ENCODE results near the gene VIP. TPM values are rescaled to one million over a fixed set of nuclear protein-coding genes. Genes with fewer than 3 reads are reported as not detected.

VIP gene
- polyA plus RNA-seq, 1 of the 3 experiments (the other 2 are of a cell fraction): 2.5 TPM

GRCh38 chr6:152794696-152795095, 44.1 kb downstream of the VIP start:
- no peak overlapping the region for H3K27ac ChIP-seq (ENCODE audit: low read depth in 2 of 2, low read length in 1 of 2)
- H3K9me2 ChIP-seq: no peaks in the 10 kb centered on the region
- H3F3A ChIP-seq (replicated peaks; ENCODE audit: insufficient read depth): no peaks in the 10 kb centered on the region
- no peak overlapping the region for H3K4me2 ChIP-seq
- no peaks in the 10 kb centered on the region for H4K20me1 ChIP-seq (ENCODE audit: insufficient read depth)
- POLR2A ChIA-PET: no interaction called here
- H3K79me2 ChIP-seq (ENCODE audit: insufficient read depth): no peaks in the 10 kb centered on the region
- H3K27me3 ChIP-seq (ENCODE audit: insufficient read depth): no peaks in the 10 kb centered on the region
- no peak overlapping the region for H2AFZ ChIP-seq (ENCODE audit: low read depth)
- TF ChIP-seq FOXM1 (IDR thresholded peaks at IDR 0.05; ENCODE audit: low read depth) (no peak), MXI1 (IDR thresholded peaks at IDR 0.05; ENCODE audit: low read depth, low read length) (no peak), GATA2 (CRISPR knock-in tag; IDR thresholded peaks at IDR 0.05) (no peak), USF2 (IDR thresholded peaks at IDR 0.05; ENCODE audit: borderline replicate concordance, low read depth, low read length) (no peak), SIN3A (IDR thresholded peaks at IDR 0.05; ENCODE audit: borderline replicate concordance, low read depth, low read length) (no peak), FOSL2 (IDR thresholded peaks at IDR 0.05; ENCODE audit: borderline replicate concordance, low read depth) (no peak), IRF3 (IDR thresholded peaks at IDR 0.05; ENCODE audit: low read depth, low read length) (no peak), NFIC (IDR thresholded peaks at IDR 0.05; ENCODE audit: borderline replicate concordance) (no peak), MEF2A (IDR thresholded peaks at IDR 0.05; ENCODE audit: borderline replicate concordance, low read depth) (no peak), TAF1 (IDR thresholded peaks at IDR 0.05; ENCODE audit: borderline replicate concordance, low read depth, low read length) (no peak), JUND (IDR thresholded peaks at IDR 0.05) (no peak), CHD2 (IDR thresholded peaks at IDR 0.05; ENCODE audit: low read length, partially characterized antibody) (no peak), RAD21 (IDR thresholded peaks at IDR 0.05; ENCODE audit: low read length) (no peak), ZBTB33 (IDR thresholded peaks at IDR 0.05; ENCODE audit: borderline replicate concordance, low read depth) (no peak)
- no peaks in the 10 kb centered on the region for H3K36me3 ChIP-seq (replicated peaks in 1 of 2; ENCODE audit: control insufficient read depth in 1 of 2, insufficient read depth in 2 of 2, low read length in 1 of 2)
- no peaks in the 10 kb centered on the region for H3K9me3 ChIP-seq
- no peak overlapping the region for H3K9ac ChIP-seq
- no peak for DNase-seq
- no peaks in the 10 kb centered on the region for H3K4me1 ChIP-seq (ENCODE audit: control insufficient read depth in 1 of 2, insufficient read depth in 2 of 2, low read depth in 1 of 2, low read length in 1 of 2)
- no peak overlapping the region for H3K4me3 ChIP-seq (ENCODE audit: low read depth in 2 of 2, low read length in 1 of 2)
- CTCF ChIA-PET: interaction anchor here (1.2 kb wide), 1 partner anchor 104 kb away, joined by 3 read pairs; no protein-coding TSS in a partner anchor

- Histone ChIP-seq H3K36me3 (replicated peaks in 1 of 2; ENCODE audit: control insufficient read depth in 1 of 2, insufficient read depth in 2 of 2, low read length in 1 of 2) (no peaks in the 10 kb centered on the region), H3K4me1 (ENCODE audit: control insufficient read depth in 1 of 2, insufficient read depth in 2 of 2, low read depth in 1 of 2, low read length in 1 of 2) (no peaks in the 10 kb centered on the region), H4K20me1 (ENCODE audit: insufficient read depth) (no peaks in the 10 kb centered on the region), H3K9me3 (no peaks in the 10 kb centered on the region), H2AFZ (ENCODE audit: low read depth) (no peak overlapping the region), H3K27ac (ENCODE audit: low read depth in 2 of 2, low read length in 1 of 2) (no peak overlapping the region), H3K79me2 (ENCODE audit: insufficient read depth) (no peaks in the 10 kb centered on the region), H3K9me2 (0 out of 2 replicates have a peak, but pooled peaks cover 2% of the 10 kb centered on the region), H3K4me2 (no peak overlapping the region), H3K27me3 (ENCODE audit: insufficient read depth) (no peaks in the 10 kb centered on the region), H3K9ac (no peak overlapping the region), H3F3A (replicated peaks; ENCODE audit: insufficient read depth) (no peaks in the 10 kb centered on the region), H3K4me3 (ENCODE audit: low read depth in 2 of 2, low read length in 1 of 2) (no peak overlapping the region)
- ChIA-PET CTCF (interaction anchor here (3.4 kb wide), 1 partner anchor 11 kb away, joined by 12 read pairs; no protein-coding TSS in a partner anchor), POLR2A (no interaction called here)
- TF ChIP-seq RAD21 (IDR thresholded peaks at IDR 0.05; ENCODE audit: low read length) (no peak), TCF12 (IDR thresholded peaks at IDR 0.05) (no peak), FOSL2 (IDR thresholded peaks at IDR 0.05; ENCODE audit: borderline replicate concordance, low read depth) (no peak), IRF3 (IDR thresholded peaks at IDR 0.05; ENCODE audit: low read depth, low read length) (no peak), ZBTB33 (IDR thresholded peaks at IDR 0.05; ENCODE audit: borderline replicate concordance, low read depth) (no peak), CTCF (IDR thresholded peaks at IDR 0.05) (no peak), EP300 (IDR thresholded peaks at IDR 0.05; ENCODE audit: borderline replicate concordance in 1 of 2, low read depth in 1 of 2, low read length in 1 of 2) (no peak), NRF1 (IDR thresholded peaks at IDR 0.05; ENCODE audit: low read depth, low read length) (no peak)
- no peak for DNase-seq
These were observed 53.6 kb downstream of the VIP start for GRCh38 chr6:152804150-152804549.
